Uterus (tissue), 2 donors: ENCODE measurements around the gene SHROOM3.

Experiments used
- CTCF ChIP-seq, 4 experiments: fragments of 200-600 bp in 2 of 4; fragments of 450-650 bp in 2 of 4; sonication (generic) in 2 of 4; IDR thresholded peaks; one replicate each; pipeline ENCODE4 v1.5.1; 2016 to 2019; ENCODE audit warnings: antibody characterized with exemption in 4 of 4, mild to moderate bottlenecking in 2 of 4, moderate library complexity in 1 of 4
- POLR2A ChIP-seq, 2 donors: fragments of 450-650 bp; IDR thresholded peaks; one replicate each; pipeline ENCODE4 v1.6.1; 2016; ENCODE audit warnings: antibody characterized with exemption in 2 of 2, mild to moderate bottlenecking in 1 of 2, moderate library complexity in 1 of 2

DNA sequence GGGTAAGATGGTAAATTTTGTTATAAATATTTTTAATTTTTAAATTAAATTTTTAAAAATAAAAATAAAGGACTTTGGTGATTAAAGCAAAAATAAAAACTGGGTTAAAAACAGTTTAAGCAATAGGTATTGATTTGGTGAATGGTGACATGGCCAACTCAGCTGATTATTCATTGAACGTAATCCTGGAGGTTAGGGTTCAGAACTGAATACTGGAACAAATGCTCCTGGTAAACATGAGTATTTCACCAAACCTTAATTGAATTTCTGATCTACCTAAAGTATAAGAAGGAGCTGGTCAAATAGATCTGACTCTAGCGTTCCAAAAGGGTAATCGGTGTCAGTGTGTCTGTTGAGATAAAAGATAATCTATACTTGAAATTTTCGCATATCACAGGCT is 141.8 kb downstream of the SHROOM3 start:
- TF ChIP-seq POLR2A (IDR thresholded peaks at IDR 0.05) (no peak), CTCF (IDR thresholded peaks at IDR 0.05) (no peak)
